ENCODE measurements around the gene ERBIN.

DNA sequence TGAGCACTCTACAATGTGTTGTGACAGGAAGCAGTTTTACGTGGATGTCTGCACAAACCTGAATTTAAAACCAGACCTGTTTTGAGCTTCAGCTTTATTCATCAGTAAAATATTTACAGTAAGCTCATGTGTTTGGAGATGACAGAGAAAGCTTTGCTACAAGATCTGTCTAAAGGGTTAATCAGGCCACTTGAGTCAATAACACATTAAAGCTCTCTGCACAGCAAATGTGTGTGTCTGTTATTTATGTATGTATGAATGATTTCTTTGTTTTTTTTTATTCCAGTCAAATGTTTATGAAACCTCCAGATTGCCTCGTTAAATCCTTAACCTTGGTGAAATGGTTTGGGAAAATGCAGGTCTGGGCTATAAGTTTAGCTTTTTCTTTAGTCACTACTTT, 140.5 kb downstream of the ERBIN start:
- no peak for TF ChIP-seq RAD21 (IDR thresholded peaks at IDR 0.05; ENCODE audit: low read length)
- TF ChIP-seq, protein P1, sequence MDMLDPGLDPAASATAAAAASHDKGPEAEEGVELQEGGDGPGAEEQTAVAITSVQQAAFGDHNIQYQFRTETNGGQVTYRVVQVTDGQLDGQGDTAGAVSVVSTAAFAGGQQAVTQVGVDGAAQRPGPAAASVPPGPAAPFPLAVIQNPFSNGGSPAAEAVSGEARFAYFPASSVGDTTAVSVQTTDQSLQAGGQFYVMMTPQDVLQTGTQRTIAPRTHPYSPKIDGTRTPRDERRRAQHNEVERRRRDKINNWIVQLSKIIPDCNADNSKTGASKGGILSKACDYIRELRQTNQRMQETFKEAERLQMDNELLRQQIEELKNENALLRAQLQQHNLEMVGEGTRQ (IDR thresholded peaks at IDR 0.05; ENCODE audit: low read depth, low read length) = no peak
- no peak for TF ChIP-seq RFX5 (IDR thresholded peaks at IDR 0.05; ENCODE audit: low read depth, low read length)
- TF ChIP-seq, protein P2, sequence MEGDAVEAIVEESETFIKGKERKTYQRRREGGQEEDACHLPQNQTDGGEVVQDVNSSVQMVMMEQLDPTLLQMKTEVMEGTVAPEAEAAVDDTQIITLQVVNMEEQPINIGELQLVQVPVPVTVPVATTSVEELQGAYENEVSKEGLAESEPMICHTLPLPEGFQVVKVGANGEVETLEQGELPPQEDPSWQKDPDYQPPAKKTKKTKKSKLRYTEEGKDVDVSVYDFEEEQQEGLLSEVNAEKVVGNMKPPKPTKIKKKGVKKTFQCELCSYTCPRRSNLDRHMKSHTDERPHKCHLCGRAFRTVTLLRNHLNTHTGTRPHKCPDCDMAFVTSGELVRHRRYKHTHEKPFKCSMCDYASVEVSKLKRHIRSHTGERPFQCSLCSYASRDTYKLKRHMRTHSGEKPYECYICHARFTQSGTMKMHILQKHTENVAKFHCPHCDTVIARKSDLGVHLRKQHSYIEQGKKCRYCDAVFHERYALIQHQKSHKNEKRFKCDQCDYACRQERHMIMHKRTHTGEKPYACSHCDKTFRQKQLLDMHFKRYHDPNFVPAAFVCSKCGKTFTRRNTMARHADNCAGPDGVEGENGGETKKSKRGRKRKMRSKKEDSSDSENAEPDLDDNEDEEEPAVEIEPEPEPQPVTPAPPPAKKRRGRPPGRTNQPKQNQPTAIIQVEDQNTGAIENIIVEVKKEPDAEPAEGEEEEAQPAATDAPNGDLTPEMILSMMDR (conservative IDR thresholded peaks at IDR 0.05; ENCODE audit: low read depth, low read length) = no peak
- TF ChIP-seq, protein P3, sequence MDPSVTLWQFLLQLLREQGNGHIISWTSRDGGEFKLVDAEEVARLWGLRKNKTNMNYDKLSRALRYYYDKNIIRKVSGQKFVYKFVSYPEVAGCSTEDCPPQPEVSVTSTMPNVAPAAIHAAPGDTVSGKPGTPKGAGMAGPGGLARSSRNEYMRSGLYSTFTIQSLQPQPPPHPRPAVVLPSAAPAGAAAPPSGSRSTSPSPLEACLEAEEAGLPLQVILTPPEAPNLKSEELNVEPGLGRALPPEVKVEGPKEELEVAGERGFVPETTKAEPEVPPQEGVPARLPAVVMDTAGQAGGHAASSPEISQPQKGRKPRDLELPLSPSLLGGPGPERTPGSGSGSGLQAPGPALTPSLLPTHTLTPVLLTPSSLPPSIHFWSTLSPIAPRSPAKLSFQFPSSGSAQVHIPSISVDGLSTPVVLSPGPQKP (IDR thresholded peaks at IDR 0.05; ENCODE audit: borderline replicate concordance, low read depth, low read length) = no peak
- no peak for TF ChIP-seq FOS (IDR thresholded peaks at IDR 0.05; ENCODE audit: low read depth, low read length)
- no peak for TF ChIP-seq POLR2A (IDR thresholded peaks at IDR 0.05; ENCODE audit: low read depth, low read length)
- TF ChIP-seq RCOR1 (IDR thresholded peaks at IDR 0.05; ENCODE audit: insufficient replicate concordance, low read length) = no peak
- no peak for TF ChIP-seq MXI1 (IDR thresholded peaks at IDR 0.05; ENCODE audit: borderline replicate concordance, low read depth, low read length)
- TF ChIP-seq CEBPB (IDR thresholded peaks at IDR 0.05; ENCODE audit: low read depth, low read length) = no peak
- TF ChIP-seq MAZ (IDR thresholded peaks at IDR 0.05; ENCODE audit: borderline replicate concordance, low read depth, low read length) = no peak
- TF ChIP-seq BHLHE40 (IDR thresholded peaks at IDR 0.05; ENCODE audit: low read depth, low read length) = no peak
- TF ChIP-seq CHD1 (IDR thresholded peaks at IDR 0.05; ENCODE audit: low read depth, low read length) = no peak
